H9 (cell line): ENCODE data around the gene ATP2A1. TPM values are rescaled to one million over a fixed set of nuclear protein-coding genes. Genes with fewer than 3 reads are reported as not detected.

Experiments used
- DNase-seq: peaks from one replicate; pipeline ENCODE4 v3.0.0-alpha.2; 2017
- H2AFZ ChIP-seq: one replicate; pipeline ENCODE4 v1.6.1; 2013; ENCODE audit warnings: mild to moderate bottlenecking, low read length, control low read depth, moderate library complexity
- H2AK5ac ChIP-seq: 2 replicates; pipeline ENCODE4 v1.6.1; 2013; ENCODE audit warnings: low read length, control low read depth, mixed read lengths; ENCODE audit not compliant: insufficient read length
- H2BK120ac ChIP-seq: one replicate; pipeline ENCODE4 v1.6.1; 2013; ENCODE audit warnings: low read depth, mild to moderate bottlenecking, low read length, control low read depth, inconsistent platforms; ENCODE audit not compliant: poor library complexity, severe bottlenecking
- H2BK12ac ChIP-seq: 2 replicates; pipeline ENCODE4 v1.6.1; 2013; ENCODE audit warnings: low read length, control low read depth, mixed read lengths, low read depth; ENCODE audit not compliant: insufficient read length
- H2BK15ac ChIP-seq: 2 replicates; pipeline ENCODE4 v1.6.1; 2013; ENCODE audit warnings: low read depth, low read length, control low read depth
- H2BK20ac ChIP-seq: one replicate; pipeline ENCODE4 v1.6.1; 2013; ENCODE audit warnings: low read depth, mild to moderate bottlenecking, low read length, control low read depth, inconsistent platforms; ENCODE audit not compliant: poor library complexity, severe bottlenecking
- H2BK5ac ChIP-seq: 2 replicates; pipeline ENCODE4 v1.6.1; 2013; ENCODE audit warnings: low read length, control low read depth, mixed read lengths; ENCODE audit not compliant: insufficient read length
- H3K14ac ChIP-seq: 2 replicates; pipeline ENCODE4 v1.6.1; 2013; ENCODE audit warnings: low read length, control low read depth; ENCODE audit not compliant: insufficient read depth
- H3K18ac ChIP-seq: 2 replicates; pipeline ENCODE4 v1.6.1; 2013; ENCODE audit warnings: low read depth, mild to moderate bottlenecking, mixed read lengths, low read length, control low read depth; ENCODE audit not compliant: insufficient read length
- H3K23ac ChIP-seq: 2 replicates; pipeline ENCODE4 v1.6.1; 2013; ENCODE audit warnings: low read length, control low read depth, mixed read lengths, low read depth; ENCODE audit not compliant: insufficient read length
- H3K23me2 ChIP-seq: 2 replicates; pipeline ENCODE4 v1.6.1; 2013; ENCODE audit warnings: low read depth, mild to moderate bottlenecking, mixed read lengths, low read length, control low read depth; ENCODE audit not compliant: insufficient read length, poor library complexity, severe bottlenecking
- H3K27ac ChIP-seq: 2 replicates; pipeline ENCODE4 v1.5.1; 2013; ENCODE audit warnings: low read length, control low read depth, mixed read lengths, low read depth; ENCODE audit not compliant: insufficient read length
- H3K27me3 ChIP-seq: 2 replicates; pipeline ENCODE4 v1.6.1; 2013; ENCODE audit warnings: low read length, control low read depth, inconsistent platforms; ENCODE audit not compliant: insufficient read depth
- H3K4ac ChIP-seq: 2 replicates; pipeline ENCODE4 v1.6.1; 2013; ENCODE audit warnings: low read depth, mild to moderate bottlenecking, control low read depth, inconsistent platforms, low read length, moderate library complexity
- H3K4me1 ChIP-seq: 2 replicates; pipeline ENCODE4 v1.6.1; 2013; ENCODE audit warnings: low read length, control low read depth, inconsistent platforms; ENCODE audit not compliant: insufficient read depth
- H3K4me2 ChIP-seq: 2 replicates; pipeline ENCODE4 v1.6.1; 2013; ENCODE audit warnings: low read length, control low read depth, mixed read lengths; ENCODE audit not compliant: insufficient read length, insufficient read depth
- H3K56ac ChIP-seq: 2 replicates; pipeline ENCODE4 v1.6.1; 2013; ENCODE audit warnings: low read depth, mild to moderate bottlenecking, mixed read lengths, low read length, control low read depth; ENCODE audit not compliant: insufficient read length
- H3K79me1 ChIP-seq: 2 replicates; pipeline ENCODE4 v1.6.1; 2013; ENCODE audit warnings: low read depth, mild to moderate bottlenecking, moderate library complexity, low read length, control low read depth, inconsistent platforms; ENCODE audit not compliant: insufficient read depth, poor library complexity, severe bottlenecking
- H3K79me2 ChIP-seq: 2 replicates; pipeline ENCODE4 v1.6.1; 2013; ENCODE audit warnings: low read length, control low read depth, inconsistent platforms; ENCODE audit not compliant: insufficient read depth
- H3K9ac ChIP-seq: 2 replicates; pipeline ENCODE4 v1.6.1; 2013; ENCODE audit warnings: low read length, control low read depth, mixed read lengths; ENCODE audit not compliant: insufficient read length; ENCODE audit errors: extremely low read depth
- H3K9me3 ChIP-seq: one replicate; pipeline ENCODE4 v1.6.1; 2013; ENCODE audit warnings: low read depth, low read length, inconsistent platforms; ENCODE audit not compliant: control insufficient read depth
- H3T11ph ChIP-seq: one replicate; pipeline ENCODE4 v1.6.1; 2013; ENCODE audit warnings: mild to moderate bottlenecking, low read length, control low read depth, inconsistent platforms
- H4K20me1 ChIP-seq: one replicate; pipeline ENCODE4 v1.6.1; 2013; ENCODE audit not compliant: control insufficient read depth, insufficient read length, insufficient read depth
- H4K5ac ChIP-seq: 2 replicates; pipeline ENCODE4 v1.6.1; 2013; ENCODE audit warnings: low read depth, mild to moderate bottlenecking, mixed read lengths, low read length, control low read depth; ENCODE audit not compliant: insufficient read length
- H4K8ac ChIP-seq: replicated peaks from 2 replicates; pipeline ENCODE4 v1.6.1; 2013; ENCODE audit warnings: low read length, control low read depth, mixed read lengths, low read depth; ENCODE audit not compliant: insufficient read length
- H4K91ac ChIP-seq: 2 replicates; pipeline ENCODE4 v1.6.1; 2013; ENCODE audit warnings: low read depth, mild to moderate bottlenecking, moderate library complexity, mixed read lengths, low read length, control low read depth; ENCODE audit not compliant: insufficient read length
- H3K27ac Mint-ChIP-seq, 3 experiments: 2 replicates in 2 of 3; 3 replicates in 1 of 3; pipeline ENCODE4 v1.8.0; 2020 to 2021; ENCODE audit warnings: mixed read lengths in 3 of 3, mild to moderate bottlenecking in 1 of 3, moderate library complexity in 1 of 3
- H3K27me3 Mint-ChIP-seq: 2 replicates; pipeline ENCODE4 v1.8.0; 2021; ENCODE audit warnings: low read depth, mild to moderate bottlenecking, moderate library complexity, mixed read lengths
- H3K36me3 Mint-ChIP-seq, 3 experiments: 2 replicates in 2 of 3; 3 replicates in 1 of 3; pipeline ENCODE4 v1.8.0; 2020 to 2021; ENCODE audit warnings: low read depth in 3 of 3, mixed read lengths in 3 of 3; ENCODE audit not compliant: insufficient read depth in 1 of 3
- H3K4me1 Mint-ChIP-seq, 2 experiments: 2 replicates each; pipeline ENCODE4 v1.8.0; 2020; ENCODE audit warnings: mixed read lengths in 2 of 2
- H3K4me3 Mint-ChIP-seq, 2 experiments: 2 replicates in 1 of 2; 3 replicates in 1 of 2; pipeline ENCODE4 v1.8.0; 2020 to 2021; ENCODE audit warnings: mild to moderate bottlenecking in 2 of 2, mixed read lengths in 2 of 2, moderate library complexity in 1 of 2
- H3K9me3 Mint-ChIP-seq, 2 experiments: 2 replicates in 1 of 2; 3 replicates in 1 of 2; pipeline ENCODE4 v1.8.0; 2020; ENCODE audit warnings: mild to moderate bottlenecking in 2 of 2, mixed read lengths in 2 of 2, moderate library complexity in 1 of 2
- WGBS: extraction: QIAGEN DNeasy Blood & Tissue Kit; methylation state at CpG from one replicate; pipeline ENCODE4 v1.1.7; 2013; ENCODE audit warnings: missing lambda C conversion rate, low lambda C conversion rate, mixed read lengths; ENCODE audit not compliant: insufficient read length; ENCODE audit errors: extremely low coverage; 5-methylcytosine and 5-hydroxymethylcytosine counted together
- total RNA-seq: library from RNA; stranded (reverse); gene quantifications from 2 replicates; pipeline ENCODE4 v1.2.1, GENCODE V29; 2021
- TF ChIP-seq, protein P1 (sequence below): fragments of 200-600 bp; sonication (generic); conservative IDR thresholded peaks from 3 replicates; pipeline ENCODE4 v1.8.0; 2021; ENCODE audit warnings: antibody characterized with exemption, mild to moderate bottlenecking

Gene ATP2A1
- total RNA-seq, 1 experiment from 2014 or later, result 4.6 TPM

DNA sequence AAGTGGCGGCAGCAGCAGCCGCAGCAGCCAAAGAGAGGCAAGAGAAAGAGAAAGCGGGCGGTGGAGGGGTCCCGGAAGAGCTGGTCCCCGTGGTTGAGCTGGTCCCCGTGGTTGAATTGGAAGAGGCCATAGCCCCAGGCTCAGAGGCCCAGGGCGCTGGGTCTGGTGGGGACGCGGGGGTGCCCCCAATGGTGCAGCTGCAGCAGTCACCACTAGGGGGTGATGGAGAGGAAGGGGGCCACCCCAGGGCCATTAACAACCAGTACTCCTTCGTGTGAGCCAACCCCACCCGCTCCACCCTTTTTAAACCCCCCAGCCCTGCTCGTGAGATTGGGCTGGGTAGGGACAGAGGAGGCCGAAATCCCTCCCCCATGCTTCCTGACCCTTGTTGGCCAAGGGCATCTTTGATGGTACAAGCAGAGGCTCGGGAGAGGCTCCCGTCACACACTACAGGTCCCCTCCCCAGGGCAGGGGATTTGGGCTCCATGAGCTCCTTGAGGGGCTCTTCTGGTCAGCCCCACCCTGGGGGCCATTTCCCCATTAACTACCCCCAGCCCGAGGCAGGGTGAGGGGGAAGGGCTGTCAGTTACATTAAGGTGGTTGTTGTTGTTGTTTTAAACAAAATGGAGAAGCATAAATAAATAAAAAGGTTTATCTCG, 4.6 kb upstream of the ATP2A1 start:
- no peak overlapping the region for H3K56ac ChIP-seq
- no peak overlapping the region for H2AK5ac ChIP-seq
- H3K79me1 ChIP-seq, result no peaks in the 10 kb centered on the region
- no peak overlapping the region for H3K14ac ChIP-seq
- Mint-ChIP-seq H3K36me3 (peaks cover 13 to 51% (median 43%) of the 10 kb centered on the region in 3 experiments; a peak in 6 of 7 replicates), H3K27ac (no peak overlapping the region), H3K4me3 (no peak overlapping the region), H3K4me1 (peaks cover 14 to 33% of the 10 kb centered on the region in 2 experiments), H3K27me3 (no peaks in the 10 kb centered on the region), H3K9me3 (no peaks in the 10 kb centered on the region; a peak in 2 of 5 replicates)
- no peak overlapping the region for H3K4me2 ChIP-seq
- no peak overlapping the region for H2BK5ac ChIP-seq
- H4K91ac ChIP-seq, result no peak overlapping the region
- no peak overlapping the region for H2BK15ac ChIP-seq
- TF ChIP-seq, protein P1, sequence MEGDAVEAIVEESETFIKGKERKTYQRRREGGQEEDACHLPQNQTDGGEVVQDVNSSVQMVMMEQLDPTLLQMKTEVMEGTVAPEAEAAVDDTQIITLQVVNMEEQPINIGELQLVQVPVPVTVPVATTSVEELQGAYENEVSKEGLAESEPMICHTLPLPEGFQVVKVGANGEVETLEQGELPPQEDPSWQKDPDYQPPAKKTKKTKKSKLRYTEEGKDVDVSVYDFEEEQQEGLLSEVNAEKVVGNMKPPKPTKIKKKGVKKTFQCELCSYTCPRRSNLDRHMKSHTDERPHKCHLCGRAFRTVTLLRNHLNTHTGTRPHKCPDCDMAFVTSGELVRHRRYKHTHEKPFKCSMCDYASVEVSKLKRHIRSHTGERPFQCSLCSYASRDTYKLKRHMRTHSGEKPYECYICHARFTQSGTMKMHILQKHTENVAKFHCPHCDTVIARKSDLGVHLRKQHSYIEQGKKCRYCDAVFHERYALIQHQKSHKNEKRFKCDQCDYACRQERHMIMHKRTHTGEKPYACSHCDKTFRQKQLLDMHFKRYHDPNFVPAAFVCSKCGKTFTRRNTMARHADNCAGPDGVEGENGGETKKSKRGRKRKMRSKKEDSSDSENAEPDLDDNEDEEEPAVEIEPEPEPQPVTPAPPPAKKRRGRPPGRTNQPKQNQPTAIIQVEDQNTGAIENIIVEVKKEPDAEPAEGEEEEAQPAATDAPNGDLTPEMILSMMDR, result peak; percentile 89
- no peak overlapping the region for H4K8ac ChIP-seq
- no peaks in the 10 kb centered on the region for H3K4me1 ChIP-seq
- H3T11ph ChIP-seq, result no peak overlapping the region
- H3K9me3 ChIP-seq, result no peaks in the 10 kb centered on the region
- peaks cover 5% of the 10 kb centered on the region for H4K20me1 ChIP-seq
- WGBS, result no CpG with 5 or more reads among the region's 18 CpGs
- no peak overlapping the region for H2AFZ ChIP-seq
- no peak overlapping the region for H3K9ac ChIP-seq
- H4K5ac ChIP-seq, result no peak overlapping the region
- peak; percentile 59 for DNase-seq
- no peak overlapping the region for H2BK12ac ChIP-seq
- no peak overlapping the region for H3K18ac ChIP-seq
- H3K27ac ChIP-seq, result no peak overlapping the region
- H3K79me2 ChIP-seq, result no peaks in the 10 kb centered on the region
- H3K23me2 ChIP-seq, result no peaks in the 10 kb centered on the region
- H3K27me3 ChIP-seq, result no peaks in the 10 kb centered on the region
- no peak overlapping the region for H3K4ac ChIP-seq
- H2BK20ac ChIP-seq, result no peak overlapping the region
- no peak overlapping the region for H3K23ac ChIP-seq
- no peak overlapping the region for H2BK120ac ChIP-seq
